IPS DF 4.7 (cell line): ENCODE results near the gene SEL1L3.

ENCODE experiments used
- DNase-seq: peaks from one replicate; pipeline ENCODE4 v3.0.0-alpha.2; 2013; ENCODE audit warnings: low spot score; ENCODE audit errors: extremely low read depth

The SEL1L3 gene

DNA sequence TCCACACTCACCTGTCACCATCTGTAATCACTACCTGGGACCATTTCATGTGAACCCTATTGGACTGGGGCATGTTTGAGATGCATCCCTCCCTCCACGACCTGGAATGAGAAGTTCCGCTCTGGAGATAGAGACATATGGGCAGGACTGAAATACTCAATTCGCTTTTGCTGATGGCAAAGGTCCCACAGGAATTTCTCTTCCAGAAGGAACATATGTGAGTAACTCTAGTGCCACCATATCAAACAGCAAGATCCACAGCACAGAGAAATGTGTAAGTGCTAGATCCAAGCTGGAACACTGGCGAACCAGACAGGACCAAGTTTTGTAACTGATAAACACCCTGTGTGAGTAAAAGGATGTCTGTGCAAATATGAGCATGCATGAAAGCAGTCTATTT is 43.9 kb downstream of the SEL1L3 start:
- no peak for DNase-seq

DNA sequence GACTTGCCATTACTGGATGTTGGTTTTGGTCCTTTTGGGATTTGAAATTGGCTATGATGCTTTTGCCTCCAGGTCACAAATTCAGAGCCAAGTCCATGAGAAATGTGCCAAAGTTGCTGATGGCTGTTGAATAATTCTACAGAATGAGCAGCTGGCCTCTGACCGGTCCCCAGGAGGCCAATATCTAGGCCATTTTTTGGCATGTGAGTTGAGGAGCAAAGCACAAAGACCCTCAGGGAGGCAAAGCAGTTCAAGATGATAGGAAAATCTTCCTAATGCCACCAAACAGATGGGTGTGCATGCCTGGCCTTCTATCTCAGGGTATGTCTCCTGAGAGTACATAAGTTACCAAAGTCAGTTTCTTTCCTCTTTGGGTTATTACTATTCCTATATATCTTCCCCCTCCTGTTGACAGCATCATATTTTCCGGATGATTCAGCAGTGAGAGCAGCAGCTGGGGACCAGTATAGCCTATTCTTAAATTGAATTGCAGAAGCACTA is 44.4 kb downstream of the SEL1L3 start:
- DNase-seq = no peak

DNA sequence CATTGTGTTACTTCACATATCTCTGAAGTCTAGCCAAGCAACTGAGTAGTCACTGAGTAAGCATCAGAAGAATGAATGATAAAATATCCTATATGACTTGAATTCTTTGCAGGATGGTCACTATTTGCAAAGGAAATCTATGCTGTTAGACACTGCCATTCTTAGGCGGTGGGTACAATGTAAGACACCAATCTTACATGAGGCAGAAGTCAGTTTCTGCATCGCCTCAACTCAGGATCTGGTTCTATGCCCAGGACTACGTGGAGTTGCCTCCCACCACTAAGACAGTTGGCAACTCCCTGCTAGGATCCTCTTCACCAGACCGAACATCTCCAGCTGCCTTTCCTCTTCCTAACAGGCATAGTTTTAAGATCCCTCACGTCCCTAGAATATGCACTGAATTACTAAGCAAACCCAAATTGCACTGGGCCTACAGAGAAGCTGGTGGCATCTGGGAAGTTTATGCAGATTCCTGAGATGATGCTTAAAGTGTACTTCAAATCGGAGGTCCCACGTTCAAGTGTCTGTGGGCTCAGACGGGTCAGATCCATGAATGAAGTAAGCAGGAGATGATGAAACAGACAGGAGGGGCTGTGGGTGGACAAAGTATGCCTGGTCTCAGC is 45.6 kb downstream of the SEL1L3 start:
- no peak for DNase-seq

DNA sequence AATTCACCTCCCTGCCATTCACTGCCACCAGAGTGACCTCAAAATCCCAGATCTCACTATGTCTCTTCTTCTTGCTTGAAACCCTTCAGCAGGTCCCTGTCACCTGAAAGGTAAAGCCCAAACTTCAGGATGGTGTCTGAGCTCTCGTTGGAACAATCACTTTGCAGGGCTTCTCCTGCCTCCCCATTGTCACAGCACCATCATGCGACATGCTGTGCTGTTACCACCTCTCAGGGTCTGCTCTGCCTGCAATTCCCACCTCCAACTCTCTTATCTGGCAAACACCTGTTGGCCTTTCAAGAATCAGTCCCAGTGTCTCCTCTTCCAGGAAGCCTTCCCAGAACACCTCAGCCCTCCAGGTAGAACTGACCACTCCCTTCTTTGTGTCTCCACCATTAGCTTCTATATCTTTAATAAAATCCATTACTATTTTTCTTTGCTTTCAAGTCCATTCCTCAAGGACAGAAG is 46.2 kb downstream of the SEL1L3 start:
- DNase-seq = no peak

DNA sequence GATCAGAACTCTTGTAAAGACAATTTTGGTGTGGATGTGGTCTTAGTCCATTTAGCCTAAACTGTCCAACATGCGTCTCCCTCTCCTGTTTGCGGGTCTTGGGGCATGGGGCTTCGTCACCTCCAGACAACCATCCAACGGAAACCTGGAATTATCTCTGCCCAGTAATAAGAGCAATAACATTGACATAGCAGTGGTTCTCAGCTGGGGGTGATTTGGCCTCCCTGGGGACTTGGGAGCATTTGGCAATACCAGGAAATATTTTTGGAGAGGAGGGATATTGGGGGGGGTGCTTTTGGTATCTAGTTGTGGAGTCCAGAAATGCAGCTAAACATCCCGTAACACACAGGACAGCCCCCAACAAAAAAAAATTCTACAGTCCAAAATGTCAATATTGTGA is 47.2 kb downstream of the SEL1L3 start:
- DNase-seq = no peak

DNA sequence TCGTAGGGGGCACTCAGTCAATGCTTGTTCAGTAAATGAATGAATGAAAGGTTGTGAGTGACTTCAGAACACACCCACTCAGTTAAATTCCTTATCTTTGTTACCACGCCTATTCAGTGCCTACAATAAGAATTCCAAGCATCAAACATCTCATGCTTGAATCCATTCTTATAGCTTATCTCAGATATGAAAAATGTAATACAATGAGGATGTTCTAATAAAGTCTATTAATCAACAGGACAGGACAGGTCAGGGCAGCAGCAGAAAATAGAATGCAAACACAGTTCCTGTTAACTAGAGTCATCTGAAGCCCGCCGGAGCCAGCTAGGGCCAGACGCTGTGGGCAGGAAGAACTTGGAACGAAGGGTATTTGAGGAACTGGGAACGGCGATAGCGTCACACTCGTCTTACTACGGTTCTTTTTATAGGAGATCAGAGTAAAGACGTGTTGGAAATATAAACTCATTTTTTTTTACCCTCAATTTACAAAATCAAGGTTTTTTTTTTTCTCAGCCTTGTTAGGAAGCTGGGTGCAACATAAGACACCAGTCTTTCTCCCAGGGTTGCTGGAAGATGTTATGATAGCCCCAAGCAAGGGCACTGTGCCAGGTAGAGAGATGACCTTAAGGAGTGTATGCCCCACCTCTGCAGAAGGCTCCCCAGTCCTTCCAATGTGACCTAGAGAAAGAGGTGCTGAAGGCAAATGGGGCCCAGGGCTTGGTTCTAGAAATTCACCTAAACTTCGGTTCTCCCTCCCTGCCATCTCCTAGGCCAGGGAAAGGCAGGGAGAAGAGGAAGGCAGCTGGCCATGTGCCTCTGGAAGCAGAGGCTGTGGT is 48.3 kb downstream of the SEL1L3 start:
- DNase-seq = no peak

DNA sequence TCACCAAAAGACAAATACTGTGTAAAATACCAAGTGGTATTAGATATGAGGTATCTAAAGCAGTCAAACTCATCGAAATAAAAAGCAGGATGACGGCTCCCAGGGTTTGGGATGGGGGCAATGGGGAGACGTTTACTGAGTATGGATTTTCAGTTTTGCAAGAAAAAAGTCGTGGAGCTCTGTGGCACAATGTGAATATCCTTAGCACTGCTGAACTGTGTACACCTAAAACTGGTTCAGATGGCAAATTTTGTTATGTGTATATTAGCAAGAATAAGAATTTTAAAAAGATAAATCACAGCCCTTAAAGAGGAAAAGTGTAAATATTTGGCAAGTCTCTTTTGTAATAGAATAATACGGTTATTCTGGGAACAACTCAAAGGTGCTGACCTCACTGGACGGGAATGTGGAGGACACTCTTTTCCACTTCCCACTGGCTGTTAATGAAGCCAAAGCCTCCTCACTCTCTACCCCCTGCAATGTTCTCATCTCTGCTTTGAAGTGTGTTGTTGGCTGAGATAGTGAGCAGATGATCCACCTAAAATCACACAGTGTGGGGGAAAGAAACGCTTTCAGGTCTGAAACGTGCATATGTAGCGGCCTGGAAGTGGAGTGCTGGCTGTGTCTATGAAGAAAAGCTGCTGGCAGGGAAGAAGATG is 49.2 kb downstream of the SEL1L3 start:
- no peak for DNase-seq

DNA sequence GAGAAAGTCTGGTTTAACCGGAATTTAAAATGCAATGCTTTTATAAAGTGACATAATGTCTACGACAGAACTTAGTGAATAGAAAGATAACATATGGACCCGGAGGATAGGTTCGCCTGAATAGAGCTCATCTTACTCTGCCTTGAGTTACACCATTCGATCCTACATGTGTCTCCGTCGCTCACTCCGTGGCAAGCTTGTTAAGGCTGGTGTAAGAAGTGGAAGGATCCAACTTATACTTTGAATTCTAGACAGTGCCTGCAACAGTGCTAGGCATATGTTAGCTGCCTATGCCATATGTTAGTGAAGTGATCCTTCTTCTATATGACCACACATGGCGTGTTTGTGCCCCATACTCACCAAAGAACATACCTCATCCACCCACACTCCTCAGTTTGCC is 50.9 kb downstream of the SEL1L3 start:
- no peak for DNase-seq

DNA sequence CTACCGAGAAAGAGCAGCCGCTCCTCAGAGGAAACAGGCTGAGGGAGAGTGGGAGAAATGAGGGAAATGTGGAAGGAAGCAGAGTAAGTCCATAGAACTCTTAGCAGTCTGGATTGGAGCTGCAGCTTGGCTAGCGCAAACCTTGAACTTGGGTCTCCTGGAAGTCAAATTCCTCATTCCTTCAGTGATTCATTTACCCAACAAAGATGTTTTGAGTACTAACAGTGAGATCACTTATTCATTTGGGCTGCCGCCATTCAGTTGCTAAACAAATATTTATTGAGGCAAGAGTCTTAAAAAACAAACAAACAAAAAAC is 51.5 kb downstream of the SEL1L3 start:
- no peak for DNase-seq

DNA sequence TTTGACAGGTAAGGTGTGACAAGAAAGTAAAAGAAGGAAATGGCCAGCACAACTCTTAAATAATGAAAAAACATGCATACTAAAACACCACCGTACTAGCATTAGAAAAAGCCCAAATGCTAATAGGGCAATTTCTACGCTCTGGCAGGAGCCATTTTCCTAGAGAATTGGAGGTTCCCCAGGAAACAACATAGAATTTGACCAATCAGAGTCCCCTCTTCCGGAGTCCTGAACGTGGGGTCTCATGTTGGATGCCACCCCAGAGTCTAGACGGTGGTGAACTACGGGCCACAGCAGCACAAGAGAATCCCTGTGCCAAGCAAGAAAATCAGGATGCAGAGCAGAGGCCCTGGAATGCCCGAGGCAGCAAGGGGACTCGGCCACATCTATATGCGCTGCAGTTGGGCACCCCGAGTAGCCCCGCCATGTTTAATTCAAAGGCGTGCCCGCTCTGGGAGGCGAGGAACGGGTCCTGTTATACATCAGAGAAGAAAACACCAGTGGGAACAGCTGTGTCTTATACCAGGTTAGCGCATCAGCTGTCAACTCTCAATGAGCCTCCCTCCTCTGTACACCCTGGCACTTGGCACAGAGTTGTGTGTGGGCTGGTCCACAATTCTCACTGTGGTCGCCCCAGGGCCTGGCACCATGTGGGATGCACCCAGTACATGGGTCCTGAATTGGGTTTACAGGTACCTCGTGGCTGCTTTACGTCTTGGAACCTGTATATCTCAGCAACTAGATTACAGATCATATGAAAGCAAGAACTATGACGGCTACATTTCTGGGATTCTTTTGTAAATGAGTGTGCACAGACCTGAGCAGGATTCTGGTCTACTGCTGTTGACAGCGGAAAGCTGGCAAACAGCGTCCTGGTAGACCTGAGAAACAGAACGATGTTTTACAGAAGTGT is 52.1 kb downstream of the SEL1L3 start:
- no peak for DNase-seq

DNA sequence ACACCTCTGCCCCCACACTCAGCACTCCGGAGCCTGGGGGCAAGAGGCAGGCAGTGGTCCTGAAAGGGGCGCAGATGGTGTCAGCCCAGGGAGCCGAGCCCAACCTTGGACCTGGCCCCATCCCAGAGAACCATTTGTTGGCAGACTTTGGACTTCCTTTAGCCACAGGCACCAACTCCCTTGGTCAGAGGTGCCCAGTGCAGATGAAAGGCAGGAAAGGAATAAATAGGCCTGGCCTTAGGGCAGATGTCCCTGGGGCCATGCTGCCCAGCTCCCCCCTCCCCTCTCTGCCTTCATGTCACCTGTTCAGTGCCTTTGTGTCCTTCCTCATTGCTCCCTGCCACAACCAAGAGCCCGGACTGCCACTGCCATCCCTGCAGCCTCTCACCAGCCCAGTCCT is 52.8 kb downstream of the SEL1L3 start:
- no peak for DNase-seq

DNA sequence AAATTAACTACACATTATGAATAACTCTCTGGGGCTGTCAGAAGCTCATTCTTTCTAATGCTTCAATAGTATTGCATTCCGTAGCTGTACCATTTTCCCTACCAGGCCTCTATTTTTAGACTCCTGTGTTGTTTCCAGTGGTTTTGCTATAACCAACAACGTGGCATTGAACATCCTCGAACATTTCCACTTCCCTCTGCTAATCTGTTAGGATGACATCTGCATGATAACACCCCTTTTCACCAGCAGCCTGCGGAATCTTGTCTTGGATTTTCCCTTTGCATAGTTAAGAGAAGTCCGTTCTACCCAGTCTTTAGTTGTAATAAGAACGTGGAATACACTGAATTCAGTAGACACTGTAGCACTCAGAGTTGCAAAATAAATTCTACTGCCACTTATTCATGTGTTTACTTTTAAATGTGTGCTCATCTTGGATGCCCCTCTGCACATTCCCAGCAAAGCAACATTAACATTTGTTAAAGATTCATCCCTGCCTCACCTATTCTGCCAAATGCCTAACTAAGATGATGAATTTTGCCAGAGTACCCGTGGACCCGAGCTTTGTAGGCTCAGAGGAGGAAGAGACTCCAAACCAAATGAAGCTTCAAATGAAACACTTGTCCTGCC is 55.6 kb downstream of the SEL1L3 start:
- no peak for DNase-seq

DNA sequence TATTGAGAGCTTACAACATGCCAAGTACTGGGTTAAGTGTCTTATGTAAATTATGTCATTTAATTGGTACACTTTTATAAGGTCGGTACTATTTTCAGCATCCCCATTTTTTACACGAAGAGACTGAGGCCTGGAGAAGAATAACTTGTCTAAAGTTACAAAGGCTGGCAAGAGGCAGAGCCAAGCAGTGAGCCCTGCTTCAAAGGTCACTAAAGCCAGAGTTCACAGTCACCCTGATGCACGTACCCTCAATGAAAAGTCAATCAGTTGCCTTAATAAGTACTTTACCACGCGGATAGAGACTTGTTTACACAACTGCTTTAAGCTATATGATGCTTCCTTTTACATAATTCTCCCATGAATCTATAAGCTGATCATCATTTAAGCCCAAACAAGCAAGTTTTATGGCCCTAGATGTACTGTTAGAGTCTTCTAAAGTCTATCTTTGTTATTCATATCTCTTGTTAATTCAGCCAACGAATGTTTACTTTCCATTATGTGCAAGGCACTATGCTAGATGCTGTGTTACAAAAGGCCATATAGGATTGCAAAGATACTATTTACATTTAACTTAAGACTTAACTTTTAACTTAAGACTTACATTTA is 57.4 kb downstream of the SEL1L3 start:
- DNase-seq = no peak

DNA sequence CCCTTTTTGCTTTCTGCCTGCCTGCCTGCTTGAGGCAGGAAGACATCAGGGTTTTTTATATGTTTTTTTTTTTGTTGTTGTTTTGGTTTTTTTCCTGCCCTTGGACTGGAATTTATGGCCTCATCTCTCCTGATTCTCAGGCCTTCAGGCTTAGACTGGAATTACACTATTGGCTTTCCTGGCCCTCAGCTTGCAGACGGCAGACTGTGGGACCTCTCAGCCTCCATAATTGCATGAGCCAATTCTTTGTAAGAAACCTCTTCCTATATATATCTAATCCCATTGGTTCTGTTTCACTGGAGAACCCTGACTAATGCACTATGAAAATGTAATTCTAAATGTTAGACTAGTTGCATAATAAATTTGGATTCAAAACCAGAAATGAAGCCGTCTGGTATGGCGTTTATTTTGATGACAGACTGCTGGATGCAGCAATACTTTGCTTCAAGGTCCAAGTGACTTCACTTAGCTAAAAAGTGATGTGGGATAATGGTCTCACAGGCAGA is 59.0 kb downstream of the SEL1L3 start:
- DNase-seq = no peak

DNA sequence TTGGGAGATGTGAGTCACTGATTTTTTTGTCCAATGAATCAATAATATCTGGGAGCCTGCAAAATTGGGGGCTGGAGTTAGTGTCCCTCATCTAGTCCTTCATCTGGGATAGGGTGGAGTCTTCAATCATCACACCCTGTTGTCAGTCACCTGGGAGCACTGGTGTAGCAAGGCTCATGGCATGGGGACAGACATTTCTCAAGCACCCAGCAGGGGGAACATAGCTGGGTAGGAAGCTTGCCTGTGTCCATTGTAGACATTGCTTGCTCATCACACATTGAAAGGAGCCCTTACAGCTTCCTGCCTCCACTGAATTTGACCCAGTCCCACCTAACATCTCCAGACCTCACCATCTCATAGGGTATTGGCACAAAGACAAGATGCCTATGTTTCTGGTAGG is 61.2 kb downstream of the SEL1L3 start:
- no peak for DNase-seq

DNA sequence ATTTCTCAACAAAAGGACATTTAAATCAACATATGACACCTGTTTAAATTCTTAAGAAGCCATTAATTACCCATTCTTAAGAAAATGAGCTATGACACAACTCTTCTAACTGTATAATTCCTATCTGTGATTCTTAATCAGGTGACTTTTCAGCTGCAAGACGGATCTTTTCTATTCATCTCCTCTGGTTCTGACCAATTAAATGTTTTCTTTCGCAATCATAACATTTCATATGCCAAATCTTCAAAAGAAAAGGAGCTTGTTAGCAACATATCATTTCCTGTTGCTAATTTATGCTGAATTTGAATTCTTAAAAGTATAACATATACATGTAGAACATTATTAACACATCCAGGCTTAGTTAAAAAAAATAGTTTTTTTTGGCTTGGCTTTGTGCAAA is 62.5 kb downstream of the SEL1L3 start:
- no peak for DNase-seq

DNA sequence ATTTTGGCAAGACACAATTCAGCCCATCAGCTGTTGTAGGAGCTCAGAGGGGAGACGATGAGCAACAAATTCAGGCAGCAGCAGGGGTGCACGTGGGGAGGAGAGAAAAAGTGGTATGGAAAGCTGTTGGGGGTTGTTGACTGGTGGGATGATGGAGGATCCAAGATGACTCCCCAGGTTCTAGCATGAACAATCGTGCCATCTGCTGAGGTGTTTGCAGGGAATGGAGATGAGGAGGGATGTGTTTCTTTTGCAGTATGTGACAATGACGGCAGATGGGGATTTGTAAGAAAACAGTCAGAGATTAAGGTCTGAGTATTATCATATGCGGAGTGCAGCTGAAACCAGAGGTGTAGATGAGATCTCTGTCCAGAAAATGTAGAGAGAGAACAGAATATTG is 63.3 kb downstream of the SEL1L3 start:
- no peak for DNase-seq

DNA sequence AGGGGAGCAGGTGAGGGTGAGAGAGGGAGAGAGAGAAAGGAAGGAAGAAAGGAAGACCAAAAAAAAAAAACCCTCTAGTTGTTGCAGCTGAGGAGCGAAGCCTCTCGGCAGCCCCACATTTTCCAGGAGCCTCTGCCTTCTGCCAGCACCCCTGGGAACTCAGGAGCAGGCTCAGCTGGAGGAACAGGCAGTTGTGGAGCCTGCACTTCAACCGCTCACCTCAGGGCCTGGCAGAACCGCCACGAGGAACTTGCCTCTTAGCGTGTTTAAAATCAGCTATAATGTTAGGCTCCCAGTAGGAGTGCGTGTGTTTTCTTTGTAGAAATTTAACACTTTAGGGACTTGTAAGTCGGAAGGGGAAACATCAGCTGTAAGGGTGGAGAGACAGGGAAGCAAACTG is 65.7 kb downstream of the SEL1L3 start:
- no peak for DNase-seq

DNA sequence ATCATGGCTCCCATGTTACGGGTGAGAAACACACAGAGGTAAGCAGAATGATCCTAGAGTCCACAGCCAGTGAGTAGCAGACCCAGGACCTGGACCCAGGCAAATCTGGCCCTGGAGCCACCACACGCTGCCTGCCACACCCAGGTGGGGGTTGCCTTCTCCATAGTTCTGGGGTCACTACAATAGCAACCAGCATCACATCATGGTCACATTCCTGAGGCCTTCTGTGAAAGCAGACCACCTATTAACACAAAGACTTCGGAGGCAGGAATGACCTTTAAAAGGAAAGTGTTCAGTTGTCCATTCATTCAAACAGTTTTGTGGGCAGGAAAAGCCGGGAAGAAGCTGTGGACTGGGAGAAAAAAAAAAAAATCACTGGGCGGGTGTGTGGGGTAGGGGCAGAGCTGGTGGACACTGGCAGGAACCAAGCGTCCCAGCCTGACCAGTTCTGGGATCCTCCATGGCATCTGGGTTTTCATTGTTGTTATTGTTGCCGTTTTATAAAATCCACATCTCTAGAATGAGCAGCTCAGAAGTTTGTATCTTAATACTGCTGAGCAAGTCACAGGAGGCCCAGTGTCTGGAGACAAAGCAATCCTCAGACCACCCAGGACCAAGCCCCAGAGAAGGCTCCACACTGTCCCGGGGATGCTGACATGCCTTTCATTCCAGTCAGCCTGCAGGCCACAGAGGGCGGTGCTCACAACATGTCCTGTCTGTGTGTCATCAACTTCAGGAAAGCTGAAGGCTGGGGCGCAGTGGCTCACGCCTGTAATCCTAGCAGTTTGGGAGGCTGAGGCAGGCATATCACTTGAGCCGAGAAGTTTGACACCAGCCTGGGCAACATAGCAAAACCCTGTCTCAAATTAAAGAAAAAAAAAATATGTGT is 67.0 kb downstream of the SEL1L3 start:
- no peak for DNase-seq
